T-helper 2 cell treated with Interferon-gamma antibody and Interleukin-4, amounts not matched to agents 5 μg/mL and 100 μg/mL, for 36 hours (primary cell): ENCODE data around the gene GRAMD1A.
"Not testable (repeated sequence)": the region's sequence is repeated elsewhere in the genome, so short reads cannot be mapped to it uniquely, and the experiment has no call there.

Experiments used
- DNase-seq: peaks from one replicate; pipeline ENCODE4 v3.0.0; 2021; ENCODE audit warnings: low spot score
- H3K27ac Mint-ChIP-seq: one replicate; pipeline ENCODE4 v1.8.0; 2021; ENCODE audit warnings: mild to moderate bottlenecking, mixed read lengths
- H3K27me3 Mint-ChIP-seq: one replicate; pipeline ENCODE4 v1.8.0; 2021; ENCODE audit warnings: low read depth, mixed read lengths
- H3K36me3 Mint-ChIP-seq: one replicate; pipeline ENCODE4 v1.8.0; 2021; ENCODE audit warnings: low read depth, mixed read lengths
- H3K4me1 Mint-ChIP-seq: one replicate; pipeline ENCODE4 v1.8.0; 2021; ENCODE audit warnings: low read depth, mixed read lengths
- H3K4me3 Mint-ChIP-seq: one replicate; pipeline ENCODE4 v1.8.0; 2022; ENCODE audit warnings: mild to moderate bottlenecking, moderate library complexity, mixed read lengths
- H3K9me3 Mint-ChIP-seq: one replicate; pipeline ENCODE4 v1.8.0; 2021; ENCODE audit warnings: mixed read lengths

Gene GRAMD1A

GRCh38 chr19:35004517-35005255 lies 4.6 kb downstream of the GRAMD1A start:
- no peak for DNase-seq
- Mint-ChIP-seq H3K27ac (peak overlapping the region; percentile 52), H3K9me3 (no peaks in the 10 kb centered on the region), H3K27me3 (no peaks in the 10 kb centered on the region), H3K4me3 (no peak overlapping the region), H3K36me3 (peaks cover 25% of the 10 kb centered on the region), H3K4me1 (peaks cover 35% of the 10 kb centered on the region)

- H3K4me3 Mint-ChIP-seq: no peak overlapping the region
- H3K27ac Mint-ChIP-seq: no peak overlapping the region
- peaks cover 34% of the 10 kb centered on the region for H3K4me1 Mint-ChIP-seq
- H3K9me3 Mint-ChIP-seq: no peaks in the 10 kb centered on the region
- peaks cover 27% of the 10 kb centered on the region for H3K36me3 Mint-ChIP-seq
- no peak for DNase-seq
- H3K27me3 Mint-ChIP-seq: no peaks in the 10 kb centered on the region
These were observed 5.3 kb downstream of the GRAMD1A start for GRCh38 chr19:35005256-35005977.

DNA sequence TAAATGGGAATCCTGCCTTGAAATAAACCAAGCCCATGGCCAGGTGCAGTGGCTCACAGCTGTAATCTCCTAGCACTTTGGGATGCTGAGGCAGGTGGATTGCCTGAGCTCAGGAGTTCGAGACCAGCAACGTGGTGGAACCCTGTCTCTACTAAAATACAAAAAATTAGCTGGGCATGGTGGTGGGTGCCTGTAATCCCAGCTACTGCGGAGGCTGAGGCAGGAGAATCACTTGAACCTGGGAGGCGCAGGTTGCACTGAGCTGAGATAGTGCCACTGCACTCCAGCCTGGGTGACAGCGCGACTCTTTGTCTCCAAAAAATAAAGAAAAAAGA lies 5.9 kb downstream of the GRAMD1A start:
- peaks cover 31% of the 10 kb centered on the region for H3K36me3 Mint-ChIP-seq
- H3K4me3 Mint-ChIP-seq, H3K9me3 Mint-ChIP-seq, DNase-seq, H3K27me3 Mint-ChIP-seq, H3K27ac Mint-ChIP-seq: not testable (repeated sequence)
- H3K4me1 Mint-ChIP-seq: peaks cover 32% of the 10 kb centered on the region

DNA sequence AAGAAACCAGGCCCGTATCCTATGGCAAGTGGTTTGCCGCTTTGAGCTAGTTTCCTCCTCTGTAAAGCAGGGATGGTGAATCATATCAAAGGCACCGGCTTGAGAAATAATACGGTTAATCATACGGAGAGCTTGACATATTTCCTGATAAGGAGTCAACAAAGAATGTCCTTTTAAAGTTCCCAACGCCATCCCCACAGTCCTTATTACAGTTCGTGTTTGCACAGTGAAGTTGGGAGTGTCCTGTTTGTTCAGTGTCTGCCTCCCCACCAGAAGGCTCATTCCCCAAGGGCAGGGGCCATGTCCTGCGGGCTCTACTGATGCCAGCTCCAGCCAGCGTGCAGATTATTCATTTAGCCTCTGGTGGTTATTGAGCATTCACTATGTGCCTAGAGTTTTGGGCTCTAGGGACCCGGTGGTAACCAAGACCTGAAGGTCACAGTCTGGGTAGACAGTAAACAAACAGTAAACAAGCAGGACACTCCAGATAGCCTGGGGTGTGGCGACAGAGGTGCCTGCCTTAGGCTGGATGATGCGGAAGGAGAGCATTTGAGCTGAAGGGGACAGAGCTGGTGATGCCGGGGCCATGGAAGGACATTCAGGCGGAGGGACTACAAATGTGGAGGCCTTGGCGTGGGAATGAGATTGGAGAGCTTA lies 6.3 kb downstream of the GRAMD1A start:
- no peak for DNase-seq
- Mint-ChIP-seq H3K36me3 (peaks cover 31% of the 10 kb centered on the region), H3K9me3 (no peaks in the 10 kb centered on the region), H3K27ac (no peak overlapping the region), H3K4me3 (no peak overlapping the region), H3K27me3 (no peaks in the 10 kb centered on the region), H3K4me1 (peaks cover 31% of the 10 kb centered on the region)

DNA sequence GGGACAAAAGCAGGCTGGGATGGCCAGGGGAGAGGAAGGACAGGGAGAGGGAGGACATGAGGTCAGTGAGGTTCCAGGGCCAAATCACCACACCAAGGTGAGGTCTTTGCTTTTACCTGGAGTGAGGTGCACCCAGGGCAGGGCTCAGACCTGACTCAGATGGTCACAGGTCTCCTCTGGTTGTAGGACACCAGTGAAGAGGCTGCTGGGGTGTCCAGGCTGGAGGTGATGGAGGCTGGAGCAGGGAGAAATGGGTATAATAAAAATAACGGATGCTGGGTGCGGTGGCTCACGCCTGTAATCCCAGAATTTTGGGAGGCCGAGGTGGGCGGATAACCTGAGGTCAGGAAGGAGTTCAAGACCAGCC lies 6.9 kb downstream of the GRAMD1A start:
- no peak for DNase-seq
- H3K4me1 Mint-ChIP-seq: peaks cover 27% of the 10 kb centered on the region
- no peaks in the 10 kb centered on the region for H3K27me3 Mint-ChIP-seq
- H3K36me3 Mint-ChIP-seq: peaks cover 31% of the 10 kb centered on the region
- no peaks in the 10 kb centered on the region for H3K9me3 Mint-ChIP-seq
- H3K4me3 Mint-ChIP-seq: no peak overlapping the region
- H3K27ac Mint-ChIP-seq: no peak overlapping the region

DNA sequence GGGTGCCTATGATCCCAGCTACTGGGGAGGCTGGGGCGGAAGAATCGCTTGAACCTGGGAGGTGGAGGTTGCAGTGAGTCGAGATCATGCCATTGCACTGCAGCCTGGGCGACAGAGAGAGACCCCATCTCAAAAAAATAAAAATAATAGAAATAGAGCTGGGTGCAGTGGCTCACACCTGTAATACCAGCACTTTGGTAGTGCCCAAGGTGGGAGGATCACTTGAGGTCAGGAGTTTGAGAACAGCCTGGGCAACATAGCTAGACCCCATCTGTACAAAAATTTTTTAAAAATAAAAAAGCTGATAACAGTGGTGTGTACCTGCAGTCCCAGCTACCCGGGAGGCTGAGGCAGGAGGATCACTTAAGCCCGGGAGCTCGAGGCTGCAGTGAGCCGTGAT lies 7.3 kb downstream of the GRAMD1A start:
- H3K4me3 Mint-ChIP-seq, H3K27me3 Mint-ChIP-seq, H3K27ac Mint-ChIP-seq, DNase-seq, H3K9me3 Mint-ChIP-seq: not testable (repeated sequence)
- Mint-ChIP-seq H3K4me1 (peaks cover 26% of the 10 kb centered on the region), H3K36me3 (peaks cover 34% of the 10 kb centered on the region)

GRCh38 chr19:35008891-35009341 lies 8.8 kb downstream of the GRAMD1A start:
- H3K27me3 Mint-ChIP-seq: no peaks in the 10 kb centered on the region
- no peak for DNase-seq
- no peak overlapping the region for H3K27ac Mint-ChIP-seq
- peaks cover 39% of the 10 kb centered on the region for H3K36me3 Mint-ChIP-seq
- H3K9me3 Mint-ChIP-seq: no peaks in the 10 kb centered on the region
- H3K4me1 Mint-ChIP-seq: peaks cover 27% of the 10 kb centered on the region
- H3K4me3 Mint-ChIP-seq: no peak overlapping the region

GRCh38 chr19:35009424-35010415 lies 9.6 kb downstream of the GRAMD1A start:
- H3K27ac Mint-ChIP-seq: no peak overlapping the region
- peaks cover 45% of the 10 kb centered on the region for H3K36me3 Mint-ChIP-seq
- no peak overlapping the region for H3K4me3 Mint-ChIP-seq
- no peaks in the 10 kb centered on the region for H3K9me3 Mint-ChIP-seq
- H3K27me3 Mint-ChIP-seq: no peaks in the 10 kb centered on the region
- no peak for DNase-seq
- H3K4me1 Mint-ChIP-seq: peaks cover 31% of the 10 kb centered on the region

- DNase-seq: no peak
- Mint-ChIP-seq H3K4me1 (peaks cover 32% of the 10 kb centered on the region), H3K36me3 (peaks cover 58% of the 10 kb centered on the region), H3K27ac (peak overlapping the region; percentile 26), H3K9me3 (no peaks in the 10 kb centered on the region), H3K4me3 (no peak overlapping the region), H3K27me3 (no peaks in the 10 kb centered on the region)
These were observed 11.1 kb downstream of the GRAMD1A start for GRCh38 chr19:35011091-35011689.

DNA sequence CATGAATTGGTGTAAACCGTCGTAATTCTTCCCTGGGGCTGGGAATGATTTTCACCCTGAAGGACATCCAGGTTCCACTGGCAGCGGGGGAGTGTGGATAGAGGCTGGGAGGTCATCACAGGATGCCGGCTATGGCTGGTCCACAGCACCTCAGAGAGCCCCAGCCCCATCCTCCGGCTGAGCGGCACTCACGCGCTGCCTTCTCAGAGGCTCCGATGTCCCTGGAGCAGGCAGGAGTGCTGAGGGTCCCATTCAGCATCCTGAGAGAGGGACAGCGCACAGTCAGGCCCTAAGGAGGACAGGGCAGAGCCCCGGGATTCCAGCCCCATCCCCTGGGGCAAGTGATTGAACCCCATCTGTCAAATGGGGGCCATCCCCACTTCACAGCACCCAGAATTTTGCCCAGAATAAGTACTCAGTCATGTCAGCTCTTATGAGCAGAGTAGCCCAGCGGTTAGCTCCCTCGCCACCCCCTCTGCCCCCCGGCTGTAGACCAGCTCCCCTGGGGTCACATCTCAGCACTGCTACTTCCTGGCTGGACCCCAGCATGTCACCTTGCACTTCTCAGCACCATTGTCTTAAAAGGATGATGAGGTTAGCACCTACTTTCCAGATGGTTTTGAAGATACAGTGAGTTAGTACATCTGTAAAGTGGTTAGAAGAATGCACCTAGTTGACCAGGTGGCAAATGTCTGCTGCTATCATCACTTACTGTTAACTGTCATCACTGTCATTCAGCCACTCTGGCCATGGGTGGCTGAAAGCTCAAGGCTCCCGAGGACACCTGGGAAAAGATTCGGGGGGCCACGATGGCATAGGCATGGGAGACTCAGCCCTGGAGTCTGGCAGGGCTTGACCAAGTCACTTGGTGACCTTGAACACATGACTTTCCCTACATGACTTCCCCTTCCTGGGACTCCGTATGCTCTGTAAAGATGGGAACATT lies 11.9 kb downstream of the GRAMD1A start:
- Mint-ChIP-seq H3K4me3 (no peak overlapping the region), H3K9me3 (no peaks in the 10 kb centered on the region), H3K27me3 (no peaks in the 10 kb centered on the region), H3K36me3 (peaks cover 52% of the 10 kb centered on the region), H3K4me1 (peaks cover 27% of the 10 kb centered on the region), H3K27ac (no peak overlapping the region)
- no peak for DNase-seq

- peak overlapping the region; percentile 57 for H3K4me3 Mint-ChIP-seq
- H3K27me3 Mint-ChIP-seq: no peaks in the 10 kb centered on the region
- H3K4me1 Mint-ChIP-seq: peaks cover 26% of the 10 kb centered on the region
- peaks cover 54% of the 10 kb centered on the region for H3K36me3 Mint-ChIP-seq
- peak overlapping the region; percentile 62 for H3K27ac Mint-ChIP-seq
- H3K9me3 Mint-ChIP-seq: no peaks in the 10 kb centered on the region
- peak; percentile 63 for DNase-seq
These were observed 13.1 kb downstream of the GRAMD1A start for GRCh38 chr19:35013041-35013819.
